H1 (cell line): ENCODE data around the gene EPHA8. TPM values are rescaled to one million over a fixed set of nuclear protein-coding genes. Genes with fewer than 3 reads are reported as not detected.

Experiments
- CTCF ChIA-PET: fragments of 300-600 bp; sonication (Branson Sonifier 250); formaldehyde crosslinking; loops from one replicate; lab custom pipeline; 2021; ENCODE audit not compliant: partially characterized antibody; lab: Charles Lee
- POLR2A ChIA-PET: fragments of 300-600 bp; sonication (Branson Sonifier 250); formaldehyde crosslinking; loops from one replicate; lab custom pipeline; 2021; ENCODE audit warnings: inconsistent platforms; ENCODE audit not compliant: partially characterized antibody; lab: Charles Lee
- DNase-seq, 2 experiments: peaks; one replicate each; pipeline versions ENCODE4 v3.0.0 to v3.0.0-alpha.2; 2010 to 2022; ENCODE audit warnings: low spot score in 2 of 2, low read depth in 1 of 2, mixed read lengths in 1 of 2
- FAIRE-seq: peaks from 2 replicates; lab custom pipeline; 2011; peaks lifted over from hg19 to GRCh38; lab: Jason Lieb, UNC
- H2AFZ ChIP-seq: 2 replicates; pipeline ENCODE4 v1.8.1; 2012; ENCODE audit warnings: low read length, inconsistent platforms
- H2AK5ac ChIP-seq: 2 replicates; pipeline ENCODE4 v1.6.1; 2013; ENCODE audit warnings: low read depth, low read length
- H2BK120ac ChIP-seq: replicated peaks from 2 replicates; pipeline ENCODE3; 2013; ENCODE audit warnings: low read depth, low read length, inconsistent platforms
- H2BK12ac ChIP-seq: 2 replicates; pipeline ENCODE4 v1.6.1; 2013; ENCODE audit warnings: low read depth, low read length
- H2BK15ac ChIP-seq: 2 replicates; pipeline ENCODE4 v1.6.1; 2013; ENCODE audit warnings: low read length
- H2BK20ac ChIP-seq: 2 replicates; pipeline ENCODE4 v1.6.1; 2013; ENCODE audit warnings: low read length
- H2BK5ac ChIP-seq: 2 replicates; pipeline ENCODE4 v1.6.1; 2013; ENCODE audit warnings: low read depth, low read length
- H3K14ac ChIP-seq: 2 replicates; pipeline ENCODE4 v1.6.1; 2013; ENCODE audit warnings: inconsistent platforms; ENCODE audit not compliant: insufficient read length
- H3K18ac ChIP-seq: 2 replicates; pipeline ENCODE4 v1.6.1; 2013; ENCODE audit warnings: low read length; ENCODE audit errors: extremely low read depth
- H3K23ac ChIP-seq: 2 replicates; pipeline ENCODE4 v1.6.1; 2013; ENCODE audit warnings: inconsistent platforms; ENCODE audit not compliant: insufficient read length
- H3K23me2 ChIP-seq: 2 replicates; pipeline ENCODE4 v1.6.1; 2013; ENCODE audit warnings: low read depth, low read length
- H3K27ac ChIP-seq: 2 replicates; pipeline ENCODE4 v1.6.1; 2011; ENCODE audit warnings: low read depth, low read length, inconsistent platforms
- H3K27me3 ChIP-seq, 4 experiments: replicated peaks in 1 of 4; 1 replicate in 1 of 4; 2 replicates in 3 of 4; pipeline versions ENCODE4 v1.6.1 to v1.8.1; 2011 to 2013; ENCODE audit warnings: low read length in 3 of 4, mild to moderate bottlenecking in 3 of 4, inconsistent platforms in 2 of 4, mixed read lengths in 2 of 4, moderate library complexity in 1 of 4; ENCODE audit not compliant: control insufficient read depth in 3 of 4, insufficient read depth in 3 of 4; ENCODE audit errors: extremely low read depth in 1 of 4
- H3K36me3 ChIP-seq, 4 experiments: 2 replicates each; pipeline versions ENCODE4 v1.6.1 to v1.8.1; 2011 to 2013; ENCODE audit warnings: mild to moderate bottlenecking in 4 of 4, low read length in 3 of 4, moderate library complexity in 2 of 4, control low read depth in 1 of 4, inconsistent platforms in 1 of 4; ENCODE audit not compliant: insufficient read depth in 4 of 4, control insufficient read depth in 2 of 4
- H3K4ac ChIP-seq: replicated peaks from 2 replicates; pipeline ENCODE3; 2013; ENCODE audit warnings: low read length, low read depth, mixed read lengths, inconsistent platforms; ENCODE audit not compliant: insufficient read length
- H3K4me1 ChIP-seq, 4 experiments: replicated peaks in 1 of 4; 1 replicate in 1 of 4; 2 replicates in 3 of 4; pipeline versions ENCODE4 v1.6.1 to v1.8.1; 2011 to 2013; ENCODE audit warnings: low read length in 3 of 4, inconsistent platforms in 2 of 4, mixed read lengths in 1 of 4; ENCODE audit not compliant: insufficient read depth in 4 of 4, control insufficient read depth in 3 of 4
- H3K4me2 ChIP-seq, 2 experiments: 2 replicates each; pipeline versions ENCODE4 v1.6.1 to v1.8.1; 2011 to 2013; ENCODE audit warnings: low read depth in 2 of 2, low read length in 2 of 2, control low read depth in 1 of 2, inconsistent platforms in 1 of 2, mild to moderate bottlenecking in 1 of 2; ENCODE audit not compliant: insufficient read depth in 1 of 2
- H3K4me3 ChIP-seq, 4 experiments: fragments of 200-600, 300-600 bp in 1 of 4; sonication (generic), shearing (Covaris generic), sonication (Bioruptor Twin) in 1 of 4; 2 replicates each; pipeline versions ENCODE4 v1.5.1 to v1.8.1; 2011 to 2016; ENCODE audit warnings: low read length in 4 of 4, low read depth in 3 of 4, control low read depth in 2 of 4, inconsistent platforms in 2 of 4, mild to moderate bottlenecking in 2 of 4, mixed read lengths in 1 of 4, moderate library complexity in 1 of 4; ENCODE audit not compliant: insufficient read depth in 2 of 4; ENCODE audit errors: extremely low read depth in 1 of 4
- H3K56ac ChIP-seq: replicated peaks from 2 replicates; pipeline ENCODE3; 2013; ENCODE audit warnings: low read depth, mild to moderate bottlenecking, mixed read lengths, low read length, inconsistent platforms; ENCODE audit not compliant: insufficient read length
- H3K79me1 ChIP-seq: 2 replicates; pipeline ENCODE4 v1.6.1; 2013; ENCODE audit warnings: low read depth, low read length, control low read depth
- H3K79me2 ChIP-seq, 2 experiments: 2 replicates each; pipeline versions ENCODE4 v1.6.1 to v1.8.1; 2012 to 2013; ENCODE audit warnings: low read length in 2 of 2, mild to moderate bottlenecking in 2 of 2, inconsistent platforms in 1 of 2; ENCODE audit not compliant: insufficient read depth in 2 of 2, control insufficient read depth in 1 of 2
- H3K9ac ChIP-seq, 4 experiments: replicated peaks in 1 of 4; 1 replicate in 1 of 4; 2 replicates in 3 of 4; pipeline versions ENCODE4 v1.6.1 to v1.8.1; 2011 to 2013; ENCODE audit warnings: low read depth in 3 of 4, low read length in 3 of 4, control low read depth in 2 of 4, mild to moderate bottlenecking in 2 of 4, moderate library complexity in 2 of 4, inconsistent platforms in 1 of 4; ENCODE audit errors: extremely low read depth in 1 of 4
- H3K9me3 ChIP-seq, 2 experiments: 2 replicates each; pipeline versions ENCODE4 v1.6.1 to v1.8.1; 2012 to 2013; ENCODE audit warnings: mild to moderate bottlenecking in 2 of 2, moderate library complexity in 2 of 2, control low read depth in 1 of 2, inconsistent platforms in 1 of 2, low read depth in 1 of 2, low read length in 1 of 2, mixed read lengths in 1 of 2; ENCODE audit not compliant: insufficient read depth in 2 of 2
- H4K20me1 ChIP-seq, 2 experiments: replicated peaks in 1 of 2; 2 replicates each; pipeline versions ENCODE3 to v1.8.1; 2011 to 2013; ENCODE audit warnings: inconsistent platforms in 2 of 2, low read length in 2 of 2, mild to moderate bottlenecking in 1 of 2; ENCODE audit not compliant: insufficient read depth in 2 of 2, control insufficient read depth in 1 of 2
- H4K5ac ChIP-seq: 2 replicates; pipeline ENCODE4 v1.6.1; 2013; ENCODE audit warnings: low read length, low read depth, mixed read lengths, inconsistent platforms; ENCODE audit not compliant: insufficient read length
- H4K8ac ChIP-seq: 2 replicates; pipeline ENCODE4 v1.8.0; 2013; ENCODE audit warnings: mild to moderate bottlenecking, moderate library complexity, low read length, inconsistent platforms; ENCODE audit not compliant: insufficient read depth; ENCODE audit errors: extremely low read depth
- H4K91ac ChIP-seq: replicated peaks from 2 replicates; pipeline ENCODE3; 2013; ENCODE audit warnings: low read length, mixed read lengths, inconsistent platforms; ENCODE audit not compliant: insufficient read length
- CBX8 ChIP-seq: fragments of 300-800, 300-1000 bp; sonication (generic); IDR thresholded peaks from 2 replicates; pipeline ENCODE4 v1.7.1; 2016; ENCODE audit warnings: low read depth, low read length, borderline replicate concordance
- CTBP2 ChIP-seq: IDR thresholded peaks from 2 replicates; pipeline ENCODE4 v1.7.0; 2011; ENCODE audit warnings: borderline replicate concordance, mild to moderate bottlenecking, moderate library complexity, mixed read lengths, low read length; ENCODE audit not compliant: insufficient read depth, insufficient read length
- EZH2 ChIP-seq: fragments of 200-600 bp; sonication (generic); IDR thresholded peaks from 2 replicates; pipeline ENCODE4 v1.7.1; 2012; ENCODE audit warnings: low read depth, mild to moderate bottlenecking, moderate library complexity, low read length, inconsistent platforms; ENCODE audit not compliant: severe bottlenecking
- FOSL1 ChIP-seq: IDR thresholded peaks from 2 replicates; pipeline ENCODE4 v1.6.1; 2011; ENCODE audit warnings: mild to moderate bottlenecking, low read depth, low read length, moderate library complexity; ENCODE audit not compliant: insufficient read depth
- GTF2F1 ChIP-seq: IDR thresholded peaks from 2 replicates; pipeline ENCODE4 v1.6.1; 2012; ENCODE audit warnings: low read depth, low read length, improper control_type of control experiment, borderline replicate concordance
- HDAC6 ChIP-seq: IDR thresholded peaks from one replicate; pipeline ENCODE4 v1.7.1; 2012; ENCODE audit warnings: low read depth, mild to moderate bottlenecking, inconsistent platforms, low read length, moderate library complexity
- KDM4A ChIP-seq: IDR thresholded peaks from one replicate; pipeline ENCODE4 v1.7.1; 2012; ENCODE audit warnings: low read depth, mild to moderate bottlenecking, moderate library complexity, low read length, inconsistent platforms; ENCODE audit not compliant: severe bottlenecking
- KDM5A ChIP-seq: fragments of 200-600 bp; IDR thresholded peaks from 2 replicates; pipeline ENCODE4 v1.7.1; 2012; ENCODE audit warnings: mild to moderate bottlenecking, low read length, inconsistent platforms, mixed read lengths
- SIN3A ChIP-seq, 2 experiments: IDR thresholded peaks in 1 of 2; conservative IDR thresholded peaks in 1 of 2; 2 replicates each; pipeline ENCODE4 v1.6.1; 2011 to 2012; ENCODE audit warnings: low read length in 2 of 2, improper control_type of control experiment in 1 of 2, low read depth in 1 of 2, mild to moderate bottlenecking in 1 of 2
- SIX5 ChIP-seq: IDR thresholded peaks from 2 replicates; pipeline ENCODE4 v1.6.1; 2011; ENCODE audit warnings: mild to moderate bottlenecking, low read depth, low read length
- SP1 ChIP-seq: IDR thresholded peaks from 2 replicates; pipeline ENCODE4 v1.6.1; 2011; ENCODE audit warnings: low read depth, low read length
- WGBS, 2 experiments: shearing (Covaris generic) in 1 of 2; methylation state at CpG; one replicate each; pipeline versions ENCODE4 v1.1.6 to v1.1.7; 2013 to 2015; ENCODE audit warnings: low lambda C conversion rate in 2 of 2, mixed read lengths in 2 of 2, inconsistent platforms in 1 of 2, low coverage in 1 of 2, missing lambda C conversion rate in 1 of 2; ENCODE audit not compliant: insufficient replicate concordance in 2 of 2, insufficient coverage in 1 of 2, insufficient read length in 1 of 2; ENCODE audit errors: extremely low coverage in 1 of 2, missing lambda C conversion rate in 1 of 2; 5-methylcytosine and 5-hydroxymethylcytosine counted together
- polyA plus RNA-seq, 7 experiments: library from polyadenylated mRNA; depleted of rRNA in 3 of 7; stranded (reverse) in 5 of 7; unstranded in 2 of 7; fragments of >200 nt in 5 of 7; fragments of 200-250 nt in 2 of 7; gene quantifications; 1 replicate in 5 of 7; 2 replicates in 1 of 7; 4 replicates in 1 of 7; pipeline versions ENCODE4 v1.2.1 to v1.2.3, GENCODE V29; 2011 to 2013; ENCODE audit warnings: missing spikeins in 2 of 7, mixed read lengths in 2 of 7
- total RNA-seq: library from RNA; stranded (reverse); fragmentation: NEBNext Ultra II Directional; extraction: Animal tissue kit (Norgen Biotek cat#: 25700); gene quantifications from 2 replicates; pipeline ENCODE4 v1.2.1, GENCODE V29; 2021

The EPHA8 gene
- total and polyA plus RNA-seq, 2 of the 8 experiments (the other 6 are each of a cell fraction or from before 2014, with no cell fraction given) = 4.0 to 8.4 TPM

DNA sequence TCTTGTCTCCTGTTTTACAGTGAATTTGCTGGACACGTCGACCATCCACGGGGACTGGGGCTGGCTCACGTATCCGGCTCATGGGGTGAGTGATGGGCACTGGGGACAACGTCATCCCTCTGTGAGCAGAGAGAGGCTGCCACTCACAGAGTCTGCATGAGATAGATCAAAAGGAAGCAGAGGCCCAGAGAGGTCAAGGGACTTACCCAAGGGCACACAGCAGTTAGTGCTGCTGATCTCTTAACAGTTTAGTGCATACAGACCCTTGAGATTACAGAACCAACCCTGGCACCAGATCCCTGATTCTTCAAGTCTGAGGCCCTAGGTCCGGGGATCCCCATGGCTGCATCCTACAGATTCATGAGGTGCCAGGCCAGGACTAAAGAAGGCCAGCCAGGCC lies 6.0 kb downstream of the EPHA8 start:
- Histone ChIP-seq H2BK5ac (no peak overlapping the region), H3K9me3 (no peaks in the 10 kb centered on the region), H2AK5ac (no peak overlapping the region), H3K27me3 (peaks cover 0 to 9% (median 6%) of the 10 kb centered on the region in 4 experiments; a peak in 5 of 7 replicates), H3K36me3 (no peaks in the 10 kb centered on the region; a peak in 1 of 8 replicates), H3K4me1 (peaks cover 2 to 21% (median 11%) of the 10 kb centered on the region in 4 experiments), H3K14ac (no peak overlapping the region), H3K4me3 (no peak overlapping the region), H3K79me1 (no peaks in the 10 kb centered on the region; the same call in 1 of the 2 replicates), H4K91ac (no peak overlapping the region), H3K23ac (no peak overlapping the region), H3K27ac (no peak overlapping the region), H2BK120ac (no peak overlapping the region), H2BK12ac (no peak overlapping the region), H2AFZ (no peak overlapping the region), H3K4ac (no peak overlapping the region), H3K79me2 (no peaks in the 10 kb centered on the region), H3K23me2 (no peaks in the 10 kb centered on the region), H3K4me2 (no peak overlapping the region), H4K20me1 (peaks cover 0 to 2% of the 10 kb centered on the region in 2 experiments), H2BK15ac (no peak overlapping the region), H4K8ac (no peak overlapping the region), H2BK20ac (no peak overlapping the region), H3K56ac (no peak overlapping the region), H3K18ac (no peak overlapping the region), H3K9ac (no peak overlapping the region), H4K5ac (no peak overlapping the region)
- WGBS, 2 experiments = 94% methylated on average over 7 of the region's 7 CpGs; no CpG with 5 or more reads in 1 of the 2 experiments
- FAIRE-seq (no peak), DNase-seq (no peak)
- CTCF ChIA-PET = interaction anchor here (0.7 to 1.7 kb wide), 4 partner anchors 10 to 22 kb away, joined by 3 to 5 read pairs (median 3); no protein-coding TSS in a partner anchor
- POLR2A ChIA-PET = interaction anchor here (1.6 kb wide), 1 partner anchor 13 kb away, joined by 6 read pairs; no protein-coding TSS in a partner anchor
- TF ChIP-seq HDAC6 (no peak), SP1 (no peak), KDM5A (no peak), CTBP2 (no peak), SIN3A (conservative IDR thresholded peaks at IDR 0.05 in 1 of 2, IDR thresholded peaks at IDR 0.05 in 1 of 2; ENCODE audit: low read depth in 1 of 2, low read length in 2 of 2) (no peak), GTF2F1 (no peak), FOSL1 (no peak), CBX8 (no peak), EZH2 (no peak), SIX5 (no peak), KDM4A (no peak)
